Measurements from ENCODE around the gene MRPL20.
"Not testable (repeated sequence)": the region's sequence is repeated elsewhere in the genome, so short reads cannot be mapped to it uniquely, and the experiment has no call there.

Gene MRPL20

DNA sequence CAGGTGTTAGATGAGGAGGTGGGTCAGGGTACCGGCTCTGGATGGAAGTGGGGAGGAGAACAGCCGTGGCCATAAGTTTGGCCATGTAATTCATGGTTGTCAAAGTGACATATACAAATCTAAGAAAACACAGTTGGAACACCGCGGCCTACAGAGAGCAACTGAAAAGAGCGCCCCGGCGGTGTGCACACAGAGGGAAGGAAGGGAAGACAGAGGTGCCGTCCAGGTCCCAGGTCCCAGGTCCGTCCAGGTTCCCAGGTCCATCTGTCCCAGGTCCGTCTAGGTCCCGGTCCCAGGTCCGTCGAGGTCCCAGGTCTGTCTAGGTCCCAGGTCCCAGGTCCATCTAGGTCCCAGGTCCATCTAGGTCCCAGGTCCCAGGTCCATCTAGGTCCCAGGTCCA lies 4.5 kb upstream of the MRPL20 start:
- in situ Hi-C loops (cut with MboI; ENCODE audit: low sequenced_read_pairs), result no loop called here

- in situ Hi-C loops (cut with MboI; ENCODE audit: low sequenced_read_pairs), result not testable (repeated sequence)
These were observed 3.1 kb upstream of the MRPL20 start for GRCh38 chr1:1410238-1410637.

GRCh38 chr1:1407636-1408318 lies 684 bp upstream of the MRPL20 start:
- in situ Hi-C loops (cut with MboI; ENCODE audit: low sequenced_read_pairs), result no loop called here

DNA sequence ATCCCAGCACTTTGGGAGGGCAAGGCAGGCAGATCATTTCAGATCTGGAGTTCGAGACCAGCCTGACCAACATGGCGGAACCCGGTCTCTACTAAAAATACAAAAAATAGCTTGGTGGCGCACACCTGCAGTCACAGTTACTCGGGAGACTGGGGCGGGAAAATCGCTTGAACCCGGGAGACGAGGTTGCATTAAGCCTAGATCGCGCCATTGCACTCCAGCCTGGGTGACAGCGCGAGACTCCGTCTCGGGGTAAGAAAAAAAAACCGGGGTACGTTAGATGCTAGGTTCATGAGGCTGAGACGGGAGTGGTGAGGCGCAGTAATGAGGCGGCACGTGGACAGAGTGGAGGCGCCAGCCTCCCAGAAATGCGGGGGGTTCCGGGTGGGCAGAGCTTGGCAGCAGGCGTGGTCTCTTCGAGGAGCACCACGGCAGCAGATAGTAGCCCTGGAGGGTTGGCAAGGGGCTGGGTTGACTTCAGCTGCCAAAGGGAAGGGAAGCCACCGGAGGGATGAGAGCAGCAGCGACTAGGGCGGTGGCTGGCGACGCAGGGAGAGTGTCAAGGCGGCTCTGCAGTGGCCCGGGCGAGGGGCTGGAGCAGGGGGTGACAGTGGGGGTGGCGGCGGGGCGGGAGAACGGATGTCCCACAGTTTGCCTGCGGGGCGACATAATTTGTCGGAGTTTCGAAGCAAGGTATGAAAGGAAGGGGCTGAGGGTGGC lies 832 bp downstream of the MRPL20 start:
- in situ Hi-C loops (cut with MboI; ENCODE audit: low sequenced_read_pairs), result no loop called here

DNA sequence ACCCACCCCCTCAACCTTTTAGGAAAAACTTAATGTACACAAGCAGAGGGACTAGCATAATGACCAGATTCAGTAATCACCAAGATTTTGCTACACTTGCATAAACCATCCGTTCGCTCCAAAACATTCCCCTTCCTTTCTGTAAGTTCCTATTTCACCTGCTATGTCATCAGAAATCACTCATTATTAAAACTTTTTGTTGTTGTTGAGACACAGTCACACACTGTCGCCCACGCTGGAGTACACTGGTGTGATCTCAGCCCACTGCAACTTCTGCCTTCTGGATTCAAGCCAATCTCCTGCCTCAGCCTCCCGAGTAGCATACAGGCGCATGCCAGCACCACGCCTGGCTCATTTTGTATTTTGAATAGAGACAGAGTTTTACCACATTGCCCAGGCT lies 3.4 kb downstream of the MRPL20 start:
- in situ Hi-C loops (cut with MboI; ENCODE audit: low sequenced_read_pairs), result no loop called here

GRCh38 chr1:1402901-1403392 lies 4.1 kb downstream of the MRPL20 start:
- in situ Hi-C loops (cut with MboI; ENCODE audit: low sequenced_read_pairs), result not testable (repeated sequence)

GRCh38 chr1:1402072-1402900 lies 4.8 kb downstream of the MRPL20 start:
- in situ Hi-C loops (cut with MboI; ENCODE audit: low sequenced_read_pairs), result no loop called here

DNA sequence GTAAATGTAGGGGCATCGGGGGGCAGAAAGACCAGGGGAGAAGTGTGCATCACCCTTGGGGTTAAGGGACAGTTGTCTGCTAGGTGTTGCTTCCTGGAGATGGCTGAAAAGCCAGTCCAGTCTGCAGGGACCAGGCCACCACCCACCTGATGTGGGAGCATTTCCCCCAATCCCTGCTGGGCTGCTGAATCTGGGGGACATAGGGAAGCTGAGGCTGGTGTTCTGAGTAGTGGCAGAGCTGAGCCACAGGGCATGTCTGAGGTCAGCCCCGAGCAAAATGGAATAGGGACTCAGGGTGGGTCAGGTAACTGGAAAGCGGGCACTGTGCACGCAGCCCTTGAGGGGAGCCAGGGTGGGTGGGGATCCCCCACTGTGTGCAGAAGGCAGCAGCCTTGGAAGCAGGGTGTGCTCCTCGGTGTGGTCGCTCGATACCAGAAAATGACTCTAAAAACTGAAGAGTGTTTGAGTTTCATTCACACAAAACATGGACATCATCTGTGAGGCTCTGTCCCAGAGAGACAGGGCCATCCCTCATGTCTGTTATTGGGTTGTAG lies 5.6 kb downstream of the MRPL20 start:
- in situ Hi-C loops (cut with MboI; ENCODE audit: low sequenced_read_pairs), result no loop called here

- in situ Hi-C loops (cut with MboI; ENCODE audit: low sequenced_read_pairs), result no loop called here
These were observed 6.3 kb downstream of the MRPL20 start for GRCh38 chr1:1400576-1401456.

- in situ Hi-C loops (cut with MboI; ENCODE audit: low sequenced_read_pairs), result no loop called here
These were observed 7.1 kb downstream of the MRPL20 start for GRCh38 chr1:1399872-1400575.

- in situ Hi-C loops (cut with MboI; ENCODE audit: low sequenced_read_pairs), result no loop called here
These were observed 7.8 kb downstream of the MRPL20 start, which contains the start of gene CCNL2 for GRCh38 chr1:1399187-1399871. TSS of gene CCNL2 (minus strand) at chr1:1399335. CDS start at chr1:1399306, 29 bp downstream.

- in situ Hi-C loops (cut with MboI; ENCODE audit: low sequenced_read_pairs), result no loop called here
These were observed 8.4 kb downstream of the MRPL20 start for GRCh38 chr1:1398677-1399186.

DNA sequence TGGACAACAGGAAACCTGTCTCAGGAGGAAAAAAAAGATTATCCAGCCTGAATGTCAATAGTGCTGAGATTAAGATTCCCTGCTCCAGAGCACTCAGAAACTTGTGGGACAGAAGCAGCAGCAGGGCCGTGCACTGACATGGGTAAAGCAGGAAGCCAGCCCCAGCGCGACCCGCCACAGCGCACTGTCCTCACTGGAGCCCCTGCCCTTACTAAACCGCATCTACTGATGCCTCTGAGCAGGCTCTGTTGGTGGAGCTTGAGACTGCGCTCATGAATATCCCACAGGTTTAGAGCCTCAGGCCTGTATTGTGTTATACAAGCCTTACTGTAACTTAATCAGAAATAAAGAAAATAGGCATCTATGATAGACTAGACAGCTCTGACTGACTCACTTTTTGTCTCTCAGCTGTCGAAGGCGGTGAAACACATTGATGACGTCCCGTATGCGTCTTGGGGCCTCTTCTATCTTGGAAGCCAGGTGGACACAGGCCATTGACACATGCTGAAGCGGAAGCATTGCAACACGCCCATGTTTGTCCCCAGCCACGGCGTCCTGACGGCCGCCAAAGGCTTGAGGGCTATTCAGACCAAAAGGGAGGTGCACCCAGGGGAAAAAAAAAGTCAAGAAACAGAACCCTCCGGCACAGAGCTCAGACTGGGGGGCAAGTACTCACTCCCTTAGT lies 9.1 kb downstream of the MRPL20 start:
- in situ Hi-C loops (cut with MboI; ENCODE audit: low sequenced_read_pairs), result no loop called here

DNA sequence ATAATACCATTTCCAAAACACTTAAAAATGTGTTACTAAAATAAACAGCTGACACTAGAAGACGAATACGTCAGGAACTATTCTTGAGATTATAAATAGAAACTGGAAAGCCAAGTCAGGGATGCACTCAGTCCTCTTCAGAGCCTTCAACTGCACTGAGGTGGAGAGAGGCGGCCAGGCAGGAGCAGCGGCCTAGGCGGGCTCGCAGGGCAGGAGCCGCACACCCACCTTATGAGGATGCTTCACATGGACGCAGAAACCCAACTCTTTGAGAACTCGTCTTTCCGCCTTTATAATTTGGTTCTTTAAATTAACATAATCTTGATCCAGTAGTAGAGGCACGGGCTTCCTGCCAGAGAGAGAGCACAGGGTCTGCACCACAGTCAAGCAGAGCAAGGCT lies 11.9 kb downstream of the MRPL20 start:
- in situ Hi-C loops (cut with MboI; ENCODE audit: low sequenced_read_pairs), result no loop called here

- in situ Hi-C loops (cut with MboI; ENCODE audit: low sequenced_read_pairs), result no loop called here
These were observed 13.0 kb downstream of the MRPL20 start for GRCh38 chr1:1394116-1394515.

DNA sequence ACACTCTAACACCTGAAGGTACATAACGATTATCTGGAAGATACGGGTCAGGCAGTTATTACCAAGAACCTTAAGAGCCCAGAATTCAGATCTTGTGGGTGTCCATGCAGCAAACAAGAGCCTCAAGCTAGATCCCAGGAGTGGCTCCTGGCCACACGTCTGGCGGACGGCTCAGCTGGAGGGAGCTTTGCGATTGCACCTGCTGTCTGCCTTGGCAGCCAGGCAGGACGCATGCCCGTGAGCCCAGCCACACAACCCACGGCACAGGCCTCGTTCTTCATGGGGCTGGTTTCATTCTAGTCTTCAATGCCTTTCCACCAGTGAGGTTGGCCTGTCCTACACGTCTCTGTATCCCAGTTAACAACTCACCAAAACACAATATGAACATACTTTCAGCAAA lies 13.7 kb downstream of the MRPL20 start:
- in situ Hi-C loops (cut with MboI; ENCODE audit: low sequenced_read_pairs), result no loop called here

- in situ Hi-C loops (cut with MboI; ENCODE audit: low sequenced_read_pairs), result no loop called here
These were observed 14.1 kb downstream of the MRPL20 start for GRCh38 chr1:1393014-1393413.

- in situ Hi-C loops (cut with MboI; ENCODE audit: low sequenced_read_pairs), result no loop called here
These were observed 15.9 kb downstream of the MRPL20 start for GRCh38 chr1:1391225-1391624.

Data from hTERT RPE-1 (cell line).